ENCODE results near the gene PYGL.
"Not testable (repeated sequence)": the region's sequence is repeated elsewhere in the genome, so short reads cannot be mapped to it uniquely, and the experiment has no call there.

PYGL gene

DNA sequence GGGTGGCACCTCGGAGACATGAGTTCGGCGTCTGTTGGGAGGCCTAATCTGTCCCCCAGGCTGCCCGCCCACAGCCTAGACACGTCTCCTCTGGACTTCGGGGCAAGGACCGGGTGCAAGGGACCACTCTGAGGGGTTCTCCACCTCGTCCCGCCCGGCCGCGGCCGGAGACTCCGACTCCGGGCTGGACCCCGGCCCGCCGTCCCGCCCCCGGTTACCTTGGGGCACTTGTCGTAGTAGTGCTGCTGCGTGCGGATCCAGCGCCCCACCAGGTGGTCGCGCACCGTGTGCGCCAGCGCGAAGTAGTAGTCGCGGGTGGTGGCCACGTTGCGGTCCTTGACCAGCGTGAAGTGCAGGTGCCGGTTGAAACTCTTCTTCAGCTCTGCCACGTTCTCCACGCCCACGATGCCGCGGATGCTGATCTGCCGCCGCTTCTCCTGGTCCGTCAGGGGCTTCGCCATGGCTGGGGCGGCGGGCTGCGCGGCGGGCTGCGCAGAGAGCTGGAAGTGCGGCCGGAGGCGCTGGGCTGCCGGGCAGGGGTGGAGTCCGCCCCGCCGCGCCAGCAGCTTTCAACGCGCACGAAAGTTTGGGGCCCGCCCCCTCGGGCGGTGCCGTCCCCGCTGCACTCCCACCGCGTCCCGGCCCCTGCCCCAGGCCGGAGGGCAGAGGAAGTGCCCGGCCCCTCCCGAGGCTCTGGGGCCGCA, at the start of gene PYGL:
TSS of gene PYGL (minus strand) at position 541 of the 704 bp plus-strand sequence. CDS start at position 461, 80 bp downstream.
- DNase-seq (ENCODE audit: low read depth): no peak

DNA sequence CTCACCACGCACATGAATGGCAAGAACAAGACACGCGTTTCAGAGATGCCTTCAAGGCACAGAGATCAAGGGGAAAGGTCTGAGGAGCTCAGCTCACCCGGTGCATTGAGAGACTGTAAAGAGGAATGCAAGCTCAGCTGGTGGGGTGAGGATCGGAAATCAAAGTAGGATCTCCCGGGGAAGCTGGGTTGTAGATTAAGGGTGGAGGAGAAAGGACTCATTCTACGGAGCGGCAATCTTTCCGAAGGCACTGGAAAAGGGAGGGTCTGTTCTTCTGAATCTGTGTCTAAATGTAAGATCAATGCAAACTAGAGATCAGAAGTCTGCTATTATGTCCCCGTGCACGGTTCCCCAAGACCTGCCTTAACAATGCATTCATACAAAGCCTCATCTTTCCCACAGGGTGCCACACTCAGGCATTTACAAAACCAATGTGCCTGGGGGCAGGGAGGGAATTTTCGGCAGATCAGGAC, 41.6 kb upstream of the PYGL start:
- DNase-seq (ENCODE audit: low read depth): no peak

DNA sequence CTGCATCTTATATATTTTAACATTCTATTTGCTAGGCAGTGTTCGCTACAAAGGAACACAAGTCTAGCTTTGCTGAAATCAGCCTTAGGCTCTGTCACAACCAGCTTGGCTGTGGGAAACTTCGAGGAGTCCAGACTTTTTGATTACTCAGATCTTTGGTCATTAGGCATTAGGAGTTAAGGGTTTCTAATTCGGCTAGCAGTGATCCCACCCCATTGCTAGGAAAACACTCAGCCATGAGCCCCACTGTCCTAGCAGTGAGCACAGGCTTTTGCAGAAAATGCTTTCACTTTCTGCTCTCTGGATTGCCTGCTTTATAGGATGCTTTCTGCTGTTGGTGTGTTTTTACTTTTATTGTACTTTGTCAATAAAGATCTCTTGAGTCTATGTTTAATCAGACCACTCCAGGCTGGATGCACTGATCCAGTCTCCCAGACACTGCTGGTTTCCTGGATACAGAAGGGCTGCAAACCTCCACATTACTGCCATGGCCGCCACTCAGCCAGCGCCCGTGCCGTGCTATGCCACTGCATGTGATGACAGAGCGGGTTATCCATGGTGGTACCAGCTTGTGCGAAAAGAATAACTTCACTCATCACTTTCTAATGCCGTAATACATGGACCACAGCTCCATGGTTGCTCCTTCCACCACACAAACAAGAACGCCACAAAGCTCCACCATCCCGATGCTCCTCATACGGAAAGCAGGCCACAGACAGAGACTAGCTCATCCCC, 41.0 kb upstream of the PYGL start:
- no peak for DNase-seq (ENCODE audit: low read depth)

DNA sequence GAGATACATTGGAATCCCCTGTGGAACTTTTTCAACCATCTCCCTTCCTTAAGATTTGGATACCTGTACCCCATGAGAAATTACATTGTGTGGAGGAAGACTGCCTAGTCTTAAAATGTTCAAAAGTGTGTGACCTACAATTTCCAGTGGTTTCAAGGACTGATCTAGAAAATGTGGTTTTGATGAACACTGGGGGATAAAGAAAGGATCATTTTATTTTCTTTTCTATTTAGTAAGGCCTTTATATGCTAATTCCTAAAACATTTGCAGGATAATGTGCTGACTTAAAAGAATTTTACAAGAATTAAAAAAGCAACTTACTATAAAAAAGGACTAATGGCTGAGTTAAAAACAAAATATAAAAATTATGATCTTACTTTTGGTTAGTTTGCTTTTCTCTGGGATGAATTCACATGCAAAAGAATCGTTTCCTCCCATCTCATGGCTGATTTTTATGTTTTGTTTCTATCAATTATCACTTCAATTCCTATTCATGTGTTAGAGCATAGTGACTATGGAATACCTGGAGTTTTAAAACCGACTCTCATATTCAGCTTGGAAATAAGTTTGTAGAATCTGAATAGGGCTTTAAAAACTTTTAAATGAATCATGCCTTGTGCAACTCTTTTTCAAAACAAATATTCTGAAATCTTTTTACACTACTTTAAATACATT, 39.9 kb upstream of the PYGL start:
- no peak for DNase-seq (ENCODE audit: low read depth)

DNA sequence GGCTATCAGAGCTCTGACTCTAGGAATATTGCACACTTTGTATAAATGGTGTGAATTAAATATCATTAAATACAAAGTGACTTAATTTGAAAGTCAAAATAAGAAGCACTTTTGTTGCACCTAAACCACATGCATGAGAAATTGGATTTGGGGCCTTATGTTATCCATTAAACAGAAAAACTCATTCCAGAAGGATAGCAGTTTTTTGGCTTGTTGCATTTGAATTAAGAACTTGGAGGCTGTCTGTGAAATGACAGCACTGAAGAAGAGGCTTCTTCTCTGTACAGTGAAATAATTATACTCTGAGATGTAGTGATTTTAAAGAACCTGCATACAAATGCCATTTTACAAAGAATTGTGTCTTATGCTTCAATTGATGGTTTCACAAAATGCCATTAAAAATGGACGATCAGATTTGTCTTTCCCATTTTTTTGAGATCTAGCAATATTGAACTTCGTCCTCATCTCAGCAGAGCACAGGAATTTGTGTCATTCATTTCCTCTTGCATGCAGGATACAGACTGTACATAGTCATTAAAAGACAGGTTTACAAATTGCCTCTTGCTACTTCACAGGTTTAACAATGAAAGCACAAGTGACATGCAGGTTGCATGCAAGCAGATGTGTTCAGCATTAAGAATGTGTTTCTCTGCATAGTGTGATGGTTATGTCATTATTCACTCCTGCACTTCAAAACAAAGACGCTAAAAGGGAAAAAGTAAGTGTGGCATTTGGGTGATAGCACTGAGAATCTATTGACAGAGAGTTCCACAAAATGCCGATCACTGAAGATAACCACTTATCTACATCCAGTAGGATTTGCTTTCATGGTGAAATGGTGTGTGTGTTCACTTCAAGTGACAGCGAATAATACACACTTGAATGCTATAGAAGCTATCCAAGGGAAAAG, 35.9 kb upstream of the PYGL start:
- DNase-seq (ENCODE audit: low read depth): no peak

DNA sequence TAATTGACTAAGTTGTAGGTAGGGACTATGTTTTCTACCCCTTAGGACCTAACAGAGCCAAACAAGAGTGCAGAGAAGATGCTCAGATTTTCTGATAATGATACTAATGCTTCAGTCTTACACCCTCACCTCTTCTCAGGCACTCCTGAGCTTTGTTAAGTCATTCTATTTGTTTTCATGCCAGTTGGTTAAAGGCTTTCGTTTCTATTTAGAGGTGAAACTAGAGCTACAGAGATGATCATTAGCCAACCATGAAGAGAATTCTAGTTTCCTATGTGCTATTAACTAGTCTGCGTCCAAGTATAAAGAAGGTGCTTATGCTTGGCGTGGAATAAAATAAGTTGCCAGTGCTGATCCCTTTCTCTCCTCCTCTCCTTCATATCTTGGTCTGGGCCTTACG, 34.6 kb upstream of the PYGL start:
- no peak for DNase-seq (ENCODE audit: low read depth)

DNA sequence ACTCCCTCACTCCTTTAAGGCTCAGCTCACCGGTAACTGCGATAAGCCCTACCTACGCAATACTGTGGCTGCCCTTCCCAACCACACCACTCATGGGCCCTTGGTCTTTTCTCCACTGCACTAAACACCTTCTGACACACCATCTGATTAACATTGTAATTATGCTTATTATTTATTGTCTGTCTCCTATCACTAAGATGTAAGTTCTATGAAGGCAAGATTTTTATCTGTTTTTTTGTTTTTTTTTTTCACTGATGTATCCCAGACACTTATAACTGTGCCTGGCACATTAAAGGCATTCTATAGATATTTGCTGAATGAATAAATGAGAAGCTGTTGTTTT, 34.2 kb upstream of the PYGL start:
- DNase-seq (ENCODE audit: low read depth): no peak

DNA sequence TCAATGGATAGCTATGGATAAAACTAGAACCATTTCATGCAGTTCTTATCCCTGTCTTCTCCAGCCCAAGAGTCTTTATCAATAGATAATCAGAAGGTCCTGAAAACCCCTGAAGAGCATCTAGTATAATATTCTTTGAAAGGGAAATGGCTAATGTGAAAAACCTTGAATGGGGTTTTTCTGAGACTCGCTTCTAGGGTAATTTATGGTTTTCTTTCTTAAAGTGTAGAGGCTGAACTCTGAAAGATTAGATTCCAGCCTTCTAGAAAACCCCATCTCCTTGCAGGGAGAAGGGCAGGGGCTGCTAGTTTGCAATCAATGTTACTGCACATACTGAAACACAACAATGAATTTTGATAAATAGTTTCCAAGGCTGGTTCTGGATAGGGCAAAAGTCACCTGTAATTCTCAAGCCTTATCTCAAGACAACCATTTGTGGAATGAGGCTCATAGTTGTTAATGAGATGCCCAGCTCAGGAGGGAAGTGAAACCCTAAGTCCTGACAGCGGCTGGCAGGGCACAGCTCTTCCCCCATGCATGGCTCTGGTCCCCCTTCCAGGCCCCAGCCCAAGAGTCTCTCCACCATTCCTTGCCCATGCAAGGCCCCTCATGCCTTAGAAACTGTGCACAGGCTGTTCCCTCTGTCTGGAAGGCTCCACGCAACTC, 33.7 kb upstream of the PYGL start:
- DNase-seq (ENCODE audit: low read depth): no peak

DNA sequence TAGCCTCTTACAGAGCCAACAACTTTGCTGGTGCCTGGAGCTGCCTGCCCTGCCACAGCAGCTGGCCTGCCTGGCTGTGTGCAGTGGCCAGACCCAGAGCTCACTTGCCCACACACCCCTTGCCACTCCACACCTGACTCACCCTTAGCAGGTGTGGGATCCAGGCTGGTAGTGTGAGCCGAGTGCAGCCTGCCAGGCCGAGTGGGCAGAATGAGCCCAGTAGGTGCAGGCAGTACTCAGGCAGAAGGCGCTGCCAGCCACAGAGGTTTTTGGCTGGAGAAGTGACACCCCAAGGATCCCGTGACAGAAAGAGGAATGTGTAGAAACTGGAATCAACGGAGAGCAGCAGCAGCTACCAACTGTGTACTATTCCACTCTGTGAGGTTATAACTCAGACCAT, 29.8 kb upstream of the PYGL start:
- no peak for DNase-seq (ENCODE audit: low read depth)

DNA sequence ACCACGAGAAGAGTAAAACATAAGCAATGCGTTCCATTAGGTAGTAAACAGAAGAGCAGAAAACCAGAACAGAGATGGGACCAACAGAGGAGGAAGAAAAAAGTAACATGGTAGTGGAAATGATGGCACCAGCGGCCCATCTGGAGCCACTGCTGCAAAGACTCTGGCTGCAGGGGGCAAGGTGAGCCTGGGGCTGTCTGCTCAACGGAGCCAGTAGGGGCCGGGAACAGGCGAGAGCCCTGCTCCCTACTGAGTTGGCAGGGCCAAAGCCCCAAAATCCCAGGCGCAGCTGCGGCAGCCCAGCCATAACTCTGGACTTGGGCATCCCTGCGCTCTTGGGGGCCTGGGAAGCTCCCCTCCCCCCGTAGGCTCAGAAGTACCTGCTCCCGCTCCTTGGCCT, 28.5 kb upstream of the PYGL start:
- DNase-seq (ENCODE audit: low read depth): no peak

DNA sequence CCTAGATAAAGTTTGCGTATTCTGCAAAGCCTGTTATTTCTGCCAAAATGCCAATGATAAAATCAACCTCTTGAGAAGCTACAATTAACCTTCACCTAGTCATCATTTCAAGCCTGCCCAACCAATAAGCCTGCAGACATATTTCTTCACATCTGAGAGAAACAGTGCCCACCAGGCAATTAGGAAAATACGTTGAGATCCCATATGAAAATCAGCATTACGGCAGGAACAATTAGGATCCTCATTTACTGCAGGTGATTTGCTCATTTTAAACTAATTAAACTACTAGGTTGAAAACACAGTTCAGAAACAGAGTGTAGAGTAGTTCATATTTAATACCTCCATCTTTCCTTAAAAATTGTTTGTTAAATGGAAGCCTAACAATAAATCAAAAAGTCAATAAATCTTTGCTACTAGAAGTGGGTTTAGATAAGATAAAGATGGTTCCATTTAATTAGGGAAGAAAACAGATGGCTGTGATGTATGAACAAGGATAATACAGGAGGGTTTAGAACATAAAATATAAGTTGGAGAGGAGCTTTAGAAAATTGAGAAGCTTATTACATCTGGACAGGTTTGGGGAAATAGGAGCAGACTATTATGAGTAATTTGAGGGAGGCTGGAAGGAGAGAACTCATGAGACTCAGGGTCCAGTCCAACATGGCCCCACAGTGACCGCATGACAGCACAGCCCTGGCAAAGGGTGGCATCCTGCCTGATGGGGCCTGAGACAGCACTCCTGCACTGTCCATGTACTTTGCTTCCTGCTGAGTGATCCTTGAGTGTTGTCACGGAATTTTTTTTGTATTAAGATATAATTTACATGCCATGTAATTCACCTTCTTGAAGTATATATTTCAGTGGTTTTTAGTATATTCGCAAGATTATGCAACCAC, 26.9 kb upstream of the PYGL start:
- no peak for DNase-seq (ENCODE audit: low read depth)

DNA sequence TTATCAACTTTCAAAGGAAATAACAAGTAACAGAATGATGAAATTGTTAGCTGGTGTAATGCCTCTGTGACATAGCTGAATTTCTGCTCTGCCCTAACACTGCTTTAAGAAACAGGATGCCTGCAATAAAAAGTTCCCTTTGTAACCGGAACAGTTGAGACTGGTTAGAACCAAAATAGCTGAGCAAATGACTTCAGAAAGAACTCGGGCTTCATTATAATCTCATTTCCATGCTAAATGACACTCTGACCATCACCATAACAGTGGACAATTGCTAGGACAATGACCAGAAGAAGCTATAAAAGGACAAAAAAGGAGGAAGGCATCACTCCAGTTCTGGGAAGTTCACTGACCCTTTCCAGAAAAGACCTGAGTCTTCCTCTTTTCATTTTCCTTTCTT, 23.5 kb upstream of the PYGL start:
- no peak for DNase-seq (ENCODE audit: low read depth)

DNA sequence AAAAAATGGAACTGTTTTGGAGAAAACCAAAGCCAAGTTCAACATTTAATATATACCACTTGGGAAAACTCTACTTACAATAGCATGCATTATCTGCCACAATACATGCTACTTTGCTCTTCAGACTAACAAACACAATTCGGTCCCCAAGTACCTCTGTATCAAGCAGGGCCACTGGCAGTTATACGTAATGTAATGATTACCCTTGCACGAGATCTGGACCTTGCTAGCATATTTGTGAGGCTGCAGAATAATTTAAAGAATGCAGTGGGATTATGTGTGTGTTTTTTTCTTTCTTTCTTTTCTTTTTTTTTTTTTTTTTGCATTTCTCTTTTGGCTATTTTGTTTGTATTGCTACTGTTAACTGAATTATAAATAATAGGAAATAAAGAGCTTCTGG, 22.8 kb upstream of the PYGL start:
- no peak for DNase-seq (ENCODE audit: low read depth)

DNA sequence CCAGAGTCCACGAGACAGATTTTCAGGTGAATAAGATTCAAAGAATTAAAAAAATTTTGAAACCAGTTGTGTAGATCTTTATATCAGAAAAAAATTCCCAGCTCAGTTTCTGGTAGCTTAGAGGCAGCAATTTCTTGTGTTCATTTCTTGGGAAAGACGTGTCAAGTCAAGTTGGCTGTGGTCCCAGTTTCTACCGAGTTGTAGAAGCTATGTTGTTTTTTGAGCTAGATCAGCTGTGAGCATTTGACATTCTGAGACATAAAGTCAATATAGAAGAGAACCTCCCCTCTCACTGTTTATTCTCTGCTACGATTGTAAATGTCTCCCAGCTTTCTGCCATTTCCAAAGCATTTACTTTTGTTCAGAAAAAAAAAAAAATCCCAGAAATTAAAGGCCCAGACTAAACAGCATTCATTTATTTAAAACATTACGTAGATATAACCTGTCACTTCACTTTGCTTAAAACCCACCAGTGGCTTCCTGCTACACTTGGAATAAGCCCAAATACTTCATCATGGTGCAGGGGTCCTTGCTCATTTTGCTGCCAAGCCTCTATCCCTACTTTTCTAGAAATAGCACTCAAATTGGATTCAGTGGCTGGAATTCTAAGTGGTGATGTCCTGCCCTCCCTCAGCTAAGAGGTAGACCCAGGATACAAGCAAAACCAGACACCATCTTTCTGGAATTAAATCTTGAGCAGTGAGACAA, 20.6 kb upstream of the PYGL start:
- peak; percentile 79 for DNase-seq (ENCODE audit: low read depth)

DNA sequence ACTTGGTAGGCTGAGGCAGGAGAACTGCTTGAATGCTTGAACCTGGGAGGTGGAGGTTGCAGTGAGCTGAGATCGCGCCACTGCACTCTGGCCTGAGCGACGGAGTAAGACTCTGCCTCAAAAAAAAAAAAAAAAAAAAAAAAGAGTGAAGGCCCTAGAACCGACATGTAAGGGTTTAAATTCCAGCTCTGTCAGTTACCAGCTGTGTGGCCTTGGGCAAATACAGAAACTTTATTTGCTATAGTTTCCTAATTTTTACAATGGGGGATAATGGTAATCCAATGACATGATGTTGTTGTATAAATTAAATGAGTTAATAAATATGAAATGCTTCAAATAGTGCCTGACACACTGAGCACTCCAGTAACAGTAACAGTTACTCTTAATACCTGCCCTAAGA, 19.6 kb upstream of the PYGL start:
- no peak for DNase-seq (ENCODE audit: low read depth)

DNA sequence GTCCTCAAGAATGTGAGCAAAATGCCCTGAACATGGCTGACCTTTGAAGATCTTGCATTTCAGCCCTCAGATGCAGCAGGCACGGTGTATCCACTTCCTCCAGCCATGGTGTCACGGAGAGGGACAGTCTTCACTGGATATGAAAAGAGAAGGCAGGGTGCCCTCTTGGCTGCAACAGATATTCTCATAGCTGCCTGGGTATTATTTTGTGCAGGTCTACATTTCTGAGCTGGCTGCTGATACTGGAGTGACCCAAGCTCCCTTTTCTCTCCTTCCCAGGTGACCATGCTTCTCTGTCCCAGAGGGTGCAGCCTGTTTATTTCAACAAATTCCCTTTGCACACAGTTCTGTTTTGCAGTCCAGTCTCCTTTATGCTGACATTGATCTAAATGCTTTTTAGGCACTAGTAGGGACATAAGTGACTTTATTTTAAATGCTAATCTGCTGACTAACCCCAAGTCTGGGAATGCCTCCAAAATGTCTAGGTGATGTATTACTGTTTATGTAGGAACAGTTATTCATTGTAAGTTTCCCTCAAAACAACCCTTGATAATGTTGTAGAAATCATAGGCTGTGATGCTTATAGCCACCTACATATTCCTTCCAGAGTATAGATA, 17.4 kb upstream of the PYGL start:
- DNase-seq (ENCODE audit: low read depth): no peak

DNA sequence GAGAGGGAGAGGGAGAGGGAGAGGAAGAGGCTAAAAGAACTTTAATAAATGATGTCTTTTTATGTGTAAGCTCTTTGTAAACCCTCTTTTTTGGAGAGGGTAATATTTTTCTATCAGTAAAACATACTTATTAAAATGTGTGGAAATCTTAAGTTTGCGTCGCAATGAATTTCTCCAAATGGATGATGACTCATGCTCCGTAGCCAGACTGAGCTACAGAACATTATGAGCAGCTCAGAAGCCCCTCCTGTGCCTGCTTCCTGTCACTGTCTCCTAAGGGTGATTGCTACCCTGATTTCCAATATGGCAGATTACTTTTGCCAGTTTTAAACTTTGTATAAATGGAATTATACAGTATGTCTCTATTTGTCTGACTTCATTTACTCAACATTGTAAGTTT, 13.0 kb upstream of the PYGL start:
- no peak for DNase-seq (ENCODE audit: low read depth)

DNA sequence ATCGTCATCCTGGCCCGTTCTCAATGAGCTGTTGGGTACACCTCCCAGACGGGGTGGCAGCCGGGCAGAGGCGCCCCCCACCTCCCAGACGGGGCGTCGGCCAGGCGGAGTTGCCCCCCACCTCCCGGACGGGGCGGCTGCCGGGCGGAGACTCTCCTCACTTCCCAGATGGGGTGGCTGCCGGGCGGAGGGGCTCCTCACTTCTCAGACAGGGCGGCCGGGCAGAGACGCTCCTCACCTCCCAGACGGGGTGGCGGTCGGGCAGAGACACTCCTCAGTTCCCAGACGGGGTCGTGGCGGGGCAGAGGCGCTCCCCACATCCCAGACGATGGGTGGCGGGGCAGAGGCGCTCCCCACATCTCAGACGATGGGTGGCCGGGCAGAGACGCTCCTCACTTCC, 12.1 kb upstream of the PYGL start:
- not testable (repeated sequence) for DNase-seq (ENCODE audit: low read depth)

DNA sequence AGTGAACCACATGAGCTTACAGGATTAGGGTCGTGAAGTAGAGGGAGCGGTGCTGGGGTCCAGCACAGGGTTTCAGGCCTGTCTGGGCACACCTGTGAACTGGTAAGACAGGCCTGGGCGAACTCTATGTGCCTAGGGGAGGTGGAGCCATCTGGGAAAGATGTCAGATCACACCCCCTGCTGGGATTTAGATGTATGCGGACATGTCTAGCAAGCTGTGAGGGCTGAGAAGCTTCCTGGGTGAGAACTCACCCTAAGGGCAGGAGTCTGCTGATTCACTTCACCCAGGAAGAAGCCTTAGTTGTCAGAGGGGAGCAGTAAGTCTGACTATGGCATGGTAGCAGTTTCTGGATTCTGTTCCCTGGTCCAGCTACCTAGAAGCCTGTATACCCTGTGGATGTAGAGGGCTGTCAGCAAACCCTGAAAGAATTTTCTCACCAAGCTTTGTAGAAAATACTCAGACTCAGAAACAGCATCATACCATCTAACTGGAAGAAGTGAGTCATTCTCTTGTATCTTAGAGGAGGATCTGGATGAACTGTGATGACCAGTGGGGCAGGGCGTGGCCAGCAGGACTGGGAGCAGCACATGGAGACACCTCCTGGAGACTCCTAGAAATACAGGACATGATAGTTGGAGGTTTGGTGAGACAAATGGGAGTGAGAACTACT, 11.2 kb upstream of the PYGL start:
- peak; percentile 93 for DNase-seq (ENCODE audit: low read depth)

All from fibroblast of the conjunctiva (primary cell).